Kidney epithelial cell (primary cell): ENCODE measurements around the gene DGCR2. TPM values are rescaled to one million over a fixed set of nuclear protein-coding genes. Genes with fewer than 3 reads are reported as not detected.

Experiments used
- DNase-seq: peaks from one replicate; pipeline ENCODE4 v3.0.0-alpha.2; 2010; ENCODE audit warnings: low read depth
- H3K27me3 ChIP-seq: 2 replicates; pipeline ENCODE4 v1.6.0; 2011; ENCODE audit warnings: low read length; ENCODE audit not compliant: control insufficient read depth, insufficient read depth
- H3K36me3 ChIP-seq: 2 replicates; pipeline ENCODE4 v1.5.1; 2011; ENCODE audit warnings: low read length; ENCODE audit not compliant: control insufficient read depth, insufficient read depth
- H3K4me3 ChIP-seq: 2 replicates; pipeline ENCODE4 v1.5.1; 2011; ENCODE audit warnings: low read depth, mild to moderate bottlenecking, control low read depth, low read length
- total RNA-seq: library from RNA; depleted of rRNA; stranded (reverse); fragments of >200 nt; gene quantifications from 2 replicates; pipeline ENCODE4 v1.2.3, GENCODE V29; 2015
- TF ChIP-seq, protein P1 (sequence below): IDR thresholded peaks from 2 replicates; pipeline ENCODE4 v1.5.1; 2011; ENCODE audit warnings: mild to moderate bottlenecking, moderate library complexity, low read length, control low read depth, inconsistent platforms; ENCODE audit not compliant: insufficient read depth, poor library complexity, severe bottlenecking

DGCR2 gene
- total RNA-seq, 1 donor from 2014 or later, result 71.2 TPM

DNA sequence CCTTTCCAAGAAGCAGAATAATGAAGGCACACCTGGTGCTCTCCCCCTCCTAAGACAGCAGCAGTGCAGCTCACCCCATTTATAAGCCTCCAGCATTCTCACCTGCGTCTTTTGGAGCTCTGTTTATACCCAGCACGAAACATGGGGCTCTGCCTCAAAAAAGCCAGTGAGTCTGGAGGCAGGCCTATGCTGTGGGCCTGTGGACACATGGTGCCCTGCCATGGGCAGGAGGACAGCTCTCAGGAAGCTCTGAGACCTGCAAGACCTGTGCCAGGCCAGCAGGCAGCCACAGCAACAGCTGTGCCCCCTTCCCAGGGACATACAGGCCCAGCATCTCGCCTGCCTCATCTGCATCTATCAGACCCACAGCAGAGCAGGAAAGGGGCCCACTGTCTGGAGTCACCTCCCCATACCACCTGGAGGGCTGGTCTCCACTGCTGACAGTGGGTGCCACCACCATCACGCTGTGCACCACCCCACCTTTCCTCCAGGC lies 64.2 kb downstream of the DGCR2 start:
- Histone ChIP-seq H3K4me3 (no peak overlapping the region), H3K36me3 (no peaks in the 10 kb centered on the region)
- no peak for DNase-seq

DNA sequence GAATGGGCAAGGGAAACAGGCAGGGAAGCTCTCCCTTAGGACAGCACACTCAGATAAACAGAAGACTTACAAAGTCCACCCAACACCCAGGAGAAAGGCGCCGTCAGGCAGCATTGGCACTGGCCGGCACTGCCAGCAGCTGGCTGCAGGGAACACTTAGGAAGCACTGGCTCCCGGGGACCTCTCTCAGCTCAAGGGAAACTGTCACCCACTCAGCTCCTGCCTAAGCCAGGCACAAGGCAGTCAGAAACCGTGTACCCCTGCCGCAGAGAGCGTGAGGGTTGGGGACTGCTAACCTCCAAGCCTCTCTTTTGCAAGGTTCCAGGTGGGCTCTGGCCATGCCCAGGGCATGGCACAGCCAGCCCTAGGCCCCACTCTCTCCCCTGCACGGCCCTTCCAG lies 64.7 kb downstream of the DGCR2 start:
- DNase-seq, result no peak
- H3K27me3 ChIP-seq, result no peaks in the 10 kb centered on the region
- TF ChIP-seq, protein P1, sequence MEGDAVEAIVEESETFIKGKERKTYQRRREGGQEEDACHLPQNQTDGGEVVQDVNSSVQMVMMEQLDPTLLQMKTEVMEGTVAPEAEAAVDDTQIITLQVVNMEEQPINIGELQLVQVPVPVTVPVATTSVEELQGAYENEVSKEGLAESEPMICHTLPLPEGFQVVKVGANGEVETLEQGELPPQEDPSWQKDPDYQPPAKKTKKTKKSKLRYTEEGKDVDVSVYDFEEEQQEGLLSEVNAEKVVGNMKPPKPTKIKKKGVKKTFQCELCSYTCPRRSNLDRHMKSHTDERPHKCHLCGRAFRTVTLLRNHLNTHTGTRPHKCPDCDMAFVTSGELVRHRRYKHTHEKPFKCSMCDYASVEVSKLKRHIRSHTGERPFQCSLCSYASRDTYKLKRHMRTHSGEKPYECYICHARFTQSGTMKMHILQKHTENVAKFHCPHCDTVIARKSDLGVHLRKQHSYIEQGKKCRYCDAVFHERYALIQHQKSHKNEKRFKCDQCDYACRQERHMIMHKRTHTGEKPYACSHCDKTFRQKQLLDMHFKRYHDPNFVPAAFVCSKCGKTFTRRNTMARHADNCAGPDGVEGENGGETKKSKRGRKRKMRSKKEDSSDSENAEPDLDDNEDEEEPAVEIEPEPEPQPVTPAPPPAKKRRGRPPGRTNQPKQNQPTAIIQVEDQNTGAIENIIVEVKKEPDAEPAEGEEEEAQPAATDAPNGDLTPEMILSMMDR, result no peak
- H3K36me3 ChIP-seq, result no peaks in the 10 kb centered on the region
- H3K4me3 ChIP-seq, result no peak overlapping the region

More for the DNA sequence above, 64.2 kb downstream of the DGCR2 start:
- TF ChIP-seq, protein P1, result no peak
- no peaks in the 10 kb centered on the region for H3K27me3 ChIP-seq

DNA sequence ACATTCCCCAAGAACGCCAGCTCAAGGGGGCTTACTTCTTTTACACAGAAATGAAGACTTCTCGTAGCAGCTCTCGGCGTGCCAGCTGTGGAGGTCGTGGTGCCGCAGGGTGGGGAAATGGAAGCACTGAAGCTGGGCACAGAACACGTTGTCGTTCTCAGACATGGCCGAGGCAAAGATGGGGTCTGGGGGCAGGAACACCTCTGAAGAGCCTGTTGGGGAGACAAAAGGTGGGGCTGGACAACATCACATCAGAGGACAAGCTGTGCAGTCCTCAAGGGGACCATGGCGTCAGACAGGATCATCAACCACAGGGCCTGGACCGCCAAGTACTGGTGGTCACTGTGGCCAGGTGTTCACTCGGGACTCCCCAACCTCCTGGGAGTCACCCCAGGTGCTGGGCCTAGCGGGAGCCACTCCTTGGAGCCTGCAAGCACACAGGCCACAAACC lies 65.2 kb downstream of the DGCR2 start:
- TF ChIP-seq, protein P1, result no peak
- H3K27me3 ChIP-seq, result no peaks in the 10 kb centered on the region
- H3K4me3 ChIP-seq, result no peak overlapping the region
- no peak for DNase-seq
- no peaks in the 10 kb centered on the region for H3K36me3 ChIP-seq

DNA sequence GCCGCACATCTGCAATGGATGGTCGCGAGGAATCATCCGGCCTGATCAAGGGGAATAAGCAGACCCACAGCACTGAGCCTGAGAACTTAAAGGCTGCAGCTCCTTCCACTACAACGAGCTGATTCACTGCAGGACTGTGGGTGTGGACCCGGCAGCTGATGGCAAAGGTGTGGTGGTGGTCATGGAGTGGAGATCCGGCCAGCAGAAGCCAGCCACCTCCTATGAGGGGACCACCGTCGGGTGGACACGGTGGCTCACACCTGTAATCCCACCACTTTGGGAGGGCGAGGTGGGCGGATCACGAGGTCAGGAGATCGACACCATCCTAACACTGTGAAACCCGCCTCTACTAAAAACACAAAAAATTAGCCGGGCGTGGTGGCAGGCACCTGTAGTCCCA lies 66.4 kb downstream of the DGCR2 start:
- H3K27me3 ChIP-seq, result no peaks in the 10 kb centered on the region
- no peaks in the 10 kb centered on the region for H3K36me3 ChIP-seq
- H3K4me3 ChIP-seq, result no peak overlapping the region
- TF ChIP-seq, protein P1, result no peak
- DNase-seq, result no peak

DNA sequence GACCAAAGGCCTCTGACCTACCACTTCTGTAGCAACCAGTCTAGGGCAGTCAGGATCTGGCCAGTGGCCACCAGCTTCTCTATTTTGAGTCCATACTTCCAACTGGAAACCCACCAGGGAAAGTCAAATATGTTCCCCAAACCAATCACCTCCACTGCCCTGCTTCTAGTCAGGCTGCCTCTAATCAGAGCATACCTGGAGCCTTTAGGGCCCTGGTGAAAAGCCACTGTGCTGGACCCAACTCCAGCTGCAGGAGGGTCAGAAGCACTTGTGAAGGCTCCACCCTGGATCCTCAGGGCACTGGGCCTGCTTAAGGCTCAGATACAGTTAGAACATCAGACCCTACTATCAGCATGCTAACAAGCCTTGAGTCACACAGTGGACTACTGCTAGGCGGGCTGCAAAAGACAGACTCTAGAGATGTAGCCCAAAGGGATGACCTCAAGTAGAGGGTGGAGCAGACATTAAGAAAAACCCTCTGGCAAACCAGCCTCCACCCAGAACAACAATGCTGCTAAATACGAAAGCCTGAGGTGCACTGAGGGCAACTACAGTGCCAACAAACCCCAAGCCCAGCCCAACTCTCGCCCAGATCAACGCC lies 69.2 kb downstream of the DGCR2 start:
- H3K4me3 ChIP-seq, result no peak overlapping the region
- H3K36me3 ChIP-seq, result no peaks in the 10 kb centered on the region
- TF ChIP-seq, protein P1, result no peak
- no peaks in the 10 kb centered on the region for H3K27me3 ChIP-seq
- no peak for DNase-seq
